KOPT-K1 (cell line): ENCODE measurements around the gene TMEM42.

Experiments used
- H3K27ac ChIP-seq: fragments of 200-600 bp; sonication (generic); 2 replicates; pipeline ENCODE4 v1.5.1; 2016; ENCODE audit warnings: antibody characterized with exemption, mild to moderate bottlenecking, low read depth, low read length; ENCODE audit not compliant: poor library complexity, severe bottlenecking
- H3K36me3 ChIP-seq: fragments of 200-600 bp; sonication (generic); 2 replicates; pipeline ENCODE4 v1.5.1; 2017; ENCODE audit warnings: antibody characterized with exemption, mild to moderate bottlenecking, low read length, moderate library complexity; ENCODE audit not compliant: insufficient read depth
- H3K9me3 ChIP-seq: fragments of 200-600 bp; sonication (generic); 2 replicates; pipeline ENCODE4 v1.5.1; 2017; ENCODE audit warnings: antibody characterized with exemption, low read length, mild to moderate bottlenecking; ENCODE audit not compliant: insufficient read depth, poor library complexity, severe bottlenecking

TMEM42 gene

DNA sequence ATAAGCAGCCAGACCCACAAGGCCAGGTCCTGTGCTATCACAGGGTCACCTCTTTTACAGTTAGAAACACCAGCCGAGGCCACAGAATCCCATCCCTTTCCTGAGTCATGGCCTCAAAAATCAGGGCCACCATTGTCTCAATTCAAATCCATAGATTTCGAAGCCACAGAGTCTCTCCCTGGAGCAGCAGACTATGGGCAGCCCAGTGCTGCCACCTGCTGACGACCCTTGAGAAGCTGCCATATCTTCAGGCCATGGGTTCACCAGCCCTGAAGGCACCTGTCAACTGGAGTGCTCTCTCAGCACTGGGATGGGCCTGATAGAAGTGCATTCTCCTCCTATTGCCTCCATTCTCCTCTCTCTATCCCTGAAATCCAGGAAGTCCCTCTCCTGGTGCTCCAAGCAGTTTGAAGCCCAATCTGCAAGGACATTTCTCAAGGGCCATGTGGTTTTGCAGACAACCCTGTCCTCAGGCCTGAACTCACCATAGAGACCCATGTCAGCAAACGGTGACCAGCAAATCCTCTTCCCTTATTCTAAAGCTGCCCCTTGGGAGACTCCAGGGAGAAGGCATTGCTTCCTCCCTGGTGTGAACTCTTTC is 52.3 kb downstream of the TMEM42 start:
- H3K27ac ChIP-seq: no peak overlapping the region
- peaks cover 12% of the 10 kb centered on the region; the same call in 1 of the 2 replicates for H3K36me3 ChIP-seq

DNA sequence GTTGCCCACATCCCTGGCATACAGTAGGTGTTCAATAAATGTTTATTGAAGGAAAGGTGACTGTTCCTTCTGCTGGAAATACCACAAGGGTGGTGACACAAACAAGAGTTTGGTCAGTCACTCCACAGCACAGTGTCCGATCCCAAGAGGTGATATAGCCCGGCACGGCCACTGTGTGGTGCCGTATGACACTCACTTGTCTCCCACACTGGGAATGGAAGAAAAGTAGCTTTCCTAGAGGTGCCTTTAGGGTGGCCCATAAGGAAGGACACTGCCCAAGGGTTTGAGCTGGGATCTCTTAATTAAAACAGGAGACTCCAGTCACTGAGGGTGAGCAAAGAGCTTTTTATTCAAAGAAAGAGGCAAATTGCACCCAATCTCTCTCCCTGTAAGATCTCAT is 53.2 kb downstream of the TMEM42 start:
- H3K27ac ChIP-seq: no peak overlapping the region
- H3K36me3 ChIP-seq: peaks cover 12% of the 10 kb centered on the region; the same call in 1 of the 2 replicates

More for the DNA sequence above, 52.3 kb downstream of the TMEM42 start:
- H3K9me3 ChIP-seq: peaks cover 1% of the 10 kb centered on the region

More for the DNA sequence above, 53.2 kb downstream of the TMEM42 start:
- H3K9me3 ChIP-seq: no peaks in the 10 kb centered on the region
